IPS-NIHi7 (cell line): ENCODE results near the gene DRGX.

Experiments used
- DNase-seq: peaks from one replicate; pipeline ENCODE4 v3.0.0; 2012; ENCODE audit warnings: mixed read lengths; ENCODE audit errors: extremely low spot score

DRGX gene

GRCh38 chr10:49395741-49396665 lies at the start of gene DRGX:
Gene DRGX (minus strand): TSS chr10:49396089. CDS start chr10:49395440, 649 bp downstream.
- DNase-seq = no peak

DNA sequence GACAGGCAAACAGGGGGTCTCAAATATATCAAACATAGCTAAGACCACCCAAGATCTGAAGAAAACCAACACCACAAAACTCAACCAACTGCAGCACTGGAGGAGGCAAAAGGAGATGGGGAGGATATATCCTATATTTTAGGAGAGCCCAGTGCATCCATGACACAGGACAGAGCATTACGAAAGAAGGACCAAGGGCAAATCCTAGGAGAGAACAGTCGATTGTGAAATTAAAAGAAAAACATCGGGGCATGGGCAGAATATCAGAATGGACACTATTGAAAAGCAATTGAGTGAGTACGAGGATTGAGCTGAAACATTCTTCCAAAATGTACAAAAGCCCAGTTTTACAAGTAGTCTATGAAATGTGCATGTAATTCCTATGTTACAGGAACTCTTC lies 48.5 kb upstream of the DRGX start:
- no peak for DNase-seq

GRCh38 chr10:49442863-49443262 lies 47.0 kb upstream of the DRGX start:
- DNase-seq = no peak

- DNase-seq = no peak
Measured at GRCh38 chr10:49441488-49442476, 45.9 kb upstream of the DRGX start.

GRCh38 chr10:49435225-49435624 lies 39.3 kb upstream of the DRGX start:
- DNase-seq = no peak

- DNase-seq = no peak
Measured at GRCh38 chr10:49433069-49433468, 37.2 kb upstream of the DRGX start.

DNA sequence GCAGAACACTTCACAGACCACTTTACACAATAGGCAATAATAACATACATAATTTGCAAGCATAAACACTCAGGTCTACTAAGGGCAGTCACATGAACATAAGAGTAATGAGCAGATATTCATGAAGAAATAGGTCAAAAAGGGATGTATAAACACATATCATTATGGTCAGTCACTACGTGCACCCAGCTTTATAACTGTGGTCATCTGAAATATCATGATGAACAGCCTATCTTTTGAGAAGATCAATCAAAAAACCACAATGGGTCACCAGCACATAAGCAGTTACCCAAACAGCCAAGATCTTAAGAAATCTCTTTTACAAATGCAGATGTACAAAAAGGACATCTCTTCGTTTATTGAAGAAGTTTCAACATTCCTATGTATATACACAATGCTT lies 35.5 kb upstream of the DRGX start:
- DNase-seq = no peak

DNA sequence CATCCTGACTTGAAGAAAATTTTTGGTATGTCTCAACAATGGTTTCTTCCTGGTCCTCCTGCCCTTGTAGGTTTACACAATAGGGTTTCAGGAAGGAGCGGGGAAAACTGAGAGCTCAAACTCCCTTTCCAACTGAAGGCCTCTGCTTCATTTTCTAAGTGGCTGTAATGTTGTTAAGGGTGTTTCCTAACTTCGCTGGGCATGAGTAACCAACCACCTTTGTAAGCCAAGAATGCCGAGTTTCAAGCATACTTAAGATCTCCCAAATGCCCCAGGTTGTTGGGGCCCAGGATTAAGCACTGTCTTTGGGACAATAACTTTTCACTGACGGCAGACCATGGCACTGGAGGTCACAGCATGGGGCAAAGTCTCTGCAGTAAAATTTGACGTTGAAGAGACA lies 33.6 kb upstream of the DRGX start:
- DNase-seq = no peak

- no peak for DNase-seq
Measured at GRCh38 chr10:49426490-49427360, 30.8 kb upstream of the DRGX start.

DNA sequence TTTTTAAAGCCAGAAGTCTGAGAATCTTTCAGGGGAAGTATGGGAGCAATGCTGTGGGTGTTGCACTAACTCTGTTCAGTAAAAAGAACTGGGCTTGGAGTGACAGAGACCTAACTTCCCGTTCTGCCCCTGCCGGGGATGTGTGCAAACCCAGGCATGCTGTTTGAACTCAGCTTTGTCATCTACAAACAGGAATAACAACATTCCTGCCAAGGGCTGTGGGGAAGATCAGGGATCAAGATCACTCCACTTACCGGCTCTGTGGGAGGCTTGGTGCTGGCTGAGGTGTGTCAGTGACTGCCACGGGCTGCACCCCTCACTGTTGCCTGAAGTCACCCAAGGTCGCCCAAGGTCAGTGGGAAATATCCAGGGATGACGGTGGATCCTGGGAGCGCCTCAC lies 23.1 kb upstream of the DRGX start:
- peak; percentile 65 for DNase-seq

DNA sequence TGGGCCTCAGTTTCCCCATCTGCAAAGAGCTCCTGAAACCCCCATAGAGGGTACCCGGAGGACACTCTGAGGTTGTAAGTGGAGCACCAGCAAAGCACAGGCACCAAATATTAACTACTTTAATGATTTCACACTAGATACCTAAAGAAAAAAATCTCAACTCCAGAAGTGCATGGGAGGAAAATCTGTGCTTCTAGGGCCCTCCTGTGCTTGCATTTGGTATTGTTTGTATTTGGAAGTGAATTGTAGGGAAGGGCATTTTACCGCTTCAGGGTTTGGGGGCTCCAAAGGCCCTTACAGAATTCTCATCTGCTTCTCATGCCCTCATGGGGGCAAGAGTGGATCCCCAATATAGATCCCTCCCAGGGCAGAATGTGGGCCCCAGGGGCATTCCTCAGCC lies 22.4 kb upstream of the DRGX start:
- no peak for DNase-seq

GRCh38 chr10:49418053-49418326 lies 22.1 kb upstream of the DRGX start:
- DNase-seq = no peak

- DNase-seq = no peak
Measured at GRCh38 chr10:49417311-49418052, 21.6 kb upstream of the DRGX start.

DNA sequence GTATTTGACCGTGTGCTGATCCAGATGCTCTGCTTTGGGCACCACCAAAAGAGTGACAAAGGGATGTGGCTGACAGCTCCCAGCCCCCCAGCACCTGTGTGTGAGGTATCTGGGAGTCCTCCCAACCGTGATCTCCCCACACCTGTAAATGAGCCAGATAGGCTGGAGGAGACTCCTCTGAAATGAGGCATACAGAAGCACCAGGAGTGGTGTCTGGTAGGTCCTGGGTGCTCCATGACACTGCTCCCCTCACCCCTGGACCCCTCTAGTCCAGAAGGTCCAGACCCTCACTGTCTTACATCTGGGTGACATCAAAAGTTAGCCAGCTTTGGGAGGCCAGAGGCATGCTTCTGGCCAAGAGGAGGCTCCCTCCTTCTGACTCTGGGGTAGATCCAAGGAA lies 20.0 kb upstream of the DRGX start:
- DNase-seq = no peak

- DNase-seq = no peak
Measured at GRCh38 chr10:49415109-49415508, 19.2 kb upstream of the DRGX start.

- DNase-seq = no peak
Measured at GRCh38 chr10:49414496-49414895, 18.6 kb upstream of the DRGX start.

- DNase-seq = no peak
Measured at GRCh38 chr10:49412571-49412970, 16.7 kb upstream of the DRGX start.

GRCh38 chr10:49410365-49411074 lies 14.6 kb upstream of the DRGX start:
- no peak for DNase-seq

DNA sequence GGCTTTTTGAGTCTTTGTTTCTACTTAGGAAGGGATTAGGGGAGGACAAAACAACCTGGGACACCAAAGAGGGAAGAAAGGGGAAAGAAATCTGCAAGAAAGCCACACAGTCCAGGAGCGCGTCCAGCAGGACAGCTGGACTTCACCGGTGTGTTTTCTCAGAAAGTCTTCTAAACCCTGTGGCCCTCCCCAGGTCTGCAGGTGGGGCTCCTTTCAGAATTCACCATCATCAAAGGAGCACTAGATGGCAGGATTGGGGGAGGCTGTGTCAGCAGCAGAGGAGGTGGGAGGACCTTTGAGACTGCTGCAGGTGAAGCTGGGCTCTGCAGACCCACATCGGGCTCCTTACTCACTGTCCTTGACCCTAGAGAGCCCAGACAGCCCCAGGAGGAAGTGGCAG lies 13.9 kb upstream of the DRGX start:
- DNase-seq = no peak

GRCh38 chr10:49408519-49409306 lies 12.8 kb upstream of the DRGX start:
- DNase-seq = peak; percentile 59
